GM23248 (cell line): ENCODE measurements around the gene BLCAP.
"Not testable (repeated sequence)": the region's sequence is repeated elsewhere in the genome, so short reads cannot be mapped to it uniquely, and the experiment has no call there.

Experiments
- EZH2 ChIP-seq: fragments of 200-600 bp; sonication (generic); IDR thresholded peaks from 2 replicates; pipeline ENCODE4 v1.6.1; 2018; ENCODE audit warnings: antibody characterized with exemption, mild to moderate bottlenecking; ENCODE audit not compliant: insufficient read depth, poor library complexity, severe bottlenecking
- EZH2phosphoT487 ChIP-seq: fragments of 200-600 bp; sonication (generic); IDR thresholded peaks from 2 replicates; pipeline ENCODE4 v1.6.1; 2018; ENCODE audit warnings: antibody characterized with exemption, moderate library complexity, mild to moderate bottlenecking, low read depth; ENCODE audit not compliant: insufficient read depth

DNA sequence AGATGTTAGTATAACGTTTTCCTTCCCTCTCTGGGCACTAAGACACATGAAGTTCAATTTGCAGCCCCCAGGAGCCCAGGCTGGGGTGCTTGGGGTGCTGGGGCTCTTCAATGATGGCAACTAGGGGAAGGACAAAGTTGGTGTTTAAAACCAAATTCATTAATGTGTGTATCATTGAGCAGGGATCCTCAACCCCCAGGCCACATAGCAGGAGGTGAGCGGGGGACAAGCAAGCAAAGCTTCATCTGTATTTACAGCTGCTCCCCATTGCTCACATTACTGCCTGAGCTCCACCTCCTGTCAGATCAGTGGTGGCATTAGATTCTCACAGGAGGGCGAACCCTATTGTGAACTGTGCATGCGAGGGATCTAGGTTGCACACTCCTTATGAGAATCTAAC lies 49.8 kb upstream of the BLCAP start:
- TF ChIP-seq EZH2phosphoT487, EZH2: not testable (repeated sequence)
